ENCODE measurements around the gene PHACTR3. TPM values are rescaled to one million over a fixed set of nuclear protein-coding genes. Genes with fewer than 3 reads are reported as not detected.

The PHACTR3 gene
- total RNA-seq, 1 experiment from 2014 or later, result not detected

GRCh38 chr20:59668926-59669850 lies 64.8 kb downstream of the PHACTR3 start:
- no TSS peak for BruUV-seq (replicated peaks)
- H3K79me2 ChIP-seq (ENCODE audit: insufficient read depth, low read length), result no peaks in the 10 kb centered on the region
- H3K36me3 ChIP-seq (ENCODE audit: control insufficient read depth in 1 of 2, insufficient read depth in 2 of 2, low read length in 2 of 2), result no peaks in the 10 kb centered on the region
- DNase-seq (ENCODE audit: low read depth, low spot score), result no peak
- ATAC-seq, result no peak
- no peaks in the 10 kb centered on the region for H3K9me3 ChIP-seq (ENCODE audit: control insufficient read depth in 1 of 2, insufficient read depth in 1 of 2, low read depth in 1 of 2, low read length in 2 of 2)
- RAD21 ChIA-PET (ENCODE audit: low non-redundant PET in 1 of 2, low total read pairs in 2 of 2, uncharacterized antibody in 2 of 2, unreplicated experiment in 2 of 2), result no interaction called here
- H3K4me1 ChIP-seq (ENCODE audit: control insufficient read depth in 1 of 2, insufficient read depth in 2 of 2, low read length in 2 of 2), result no peaks in the 10 kb centered on the region
- no peak overlapping the region for H3K4me2 ChIP-seq (ENCODE audit: low read length)
- no peak overlapping the region for H3K9ac ChIP-seq (ENCODE audit: low read length)
- CTCF ChIA-PET, result no interaction called here
- H4K20me1 ChIP-seq (ENCODE audit: insufficient read depth), result no peaks in the 10 kb centered on the region
- POLR2A ChIA-PET, result no interaction called here
- no peak overlapping the region for H3K4me3 ChIP-seq (replicated peaks in 1 of 2; ENCODE audit: low read depth in 1 of 2, low read length in 2 of 2)
- intact Hi-C loops (cut with micrococcal nuclease), result no loop called here
- no peak for TF ChIP-seq CBX3 (IDR thresholded peaks at IDR 0.05; ENCODE audit: low read depth)
- TF ChIP-seq EGR1 (IDR thresholded peaks at IDR 0.05; ENCODE audit: low read depth), result no peak
- no peak for TF ChIP-seq FOSL1 (IDR thresholded peaks at IDR 0.05; ENCODE audit: low read depth)
- TF ChIP-seq SRF (IDR thresholded peaks at IDR 0.05; ENCODE audit: low read depth), result no peak
- no peak for TF ChIP-seq YY1 (IDR thresholded peaks at IDR 0.05; ENCODE audit: extremely low read depth, insufficient replicate concordance, low read depth, low read length)
- TF ChIP-seq ZFX (IDR thresholded peaks at IDR 0.05), result no peak
- no peak for TF ChIP-seq CEBPB (IDR thresholded peaks at IDR 0.05; ENCODE audit: low read depth)
- no peak for TF ChIP-seq SIN3A (IDR thresholded peaks at IDR 0.05; ENCODE audit: low read depth)
- H3K9me2 ChIP-seq (ENCODE audit: insufficient read depth), result no peaks in the 10 kb centered on the region
- no peak overlapping the region for H2AFZ ChIP-seq (ENCODE audit: low read depth, low read length, poor library complexity, severe bottlenecking)
- H3K27me3 ChIP-seq (ENCODE audit: insufficient read depth, low read length), result peaks cover 24% of the 10 kb centered on the region
- no peak overlapping the region for H3K27ac ChIP-seq (ENCODE audit: low read depth, low read length)

- ChIA-PET RAD21 (ENCODE audit: low non-redundant PET in 1 of 2, low total read pairs in 2 of 2, uncharacterized antibody in 2 of 2, unreplicated experiment in 2 of 2) (no interaction called here), CTCF (no interaction called here), POLR2A (no interaction called here)
- no peak overlapping the region for H3K4me3 ChIP-seq (replicated peaks in 1 of 2; ENCODE audit: low read depth in 1 of 2, low read length in 2 of 2)
- BruUV-seq (replicated peaks), result no TSS peak
- no peaks in the 10 kb centered on the region for H3K9me2 ChIP-seq (ENCODE audit: insufficient read depth)
- ATAC-seq (no peak), DNase-seq (ENCODE audit: low read depth, low spot score) (no peak)
- H2AFZ ChIP-seq (ENCODE audit: low read depth, low read length, poor library complexity, severe bottlenecking), result no peak overlapping the region
- H3K4me2 ChIP-seq (ENCODE audit: low read length), result no peak overlapping the region
- H3K27me3 ChIP-seq (ENCODE audit: insufficient read depth, low read length), result peaks cover 20% of the 10 kb centered on the region
- H3K4me1 ChIP-seq (ENCODE audit: control insufficient read depth in 1 of 2, insufficient read depth in 2 of 2, low read length in 2 of 2), result no peaks in the 10 kb centered on the region
- H3K9ac ChIP-seq (ENCODE audit: low read length), result no peak overlapping the region
- no peaks in the 10 kb centered on the region for H4K20me1 ChIP-seq (ENCODE audit: insufficient read depth)
- no peaks in the 10 kb centered on the region for H3K79me2 ChIP-seq (ENCODE audit: insufficient read depth, low read length)
- intact Hi-C loops (cut with micrococcal nuclease), result no loop called here
- no peaks in the 10 kb centered on the region for H3K9me3 ChIP-seq (ENCODE audit: control insufficient read depth in 1 of 2, insufficient read depth in 1 of 2, low read depth in 1 of 2, low read length in 2 of 2)
- no peak overlapping the region for H3K27ac ChIP-seq (ENCODE audit: low read depth, low read length)
- H3K36me3 ChIP-seq (ENCODE audit: control insufficient read depth in 1 of 2, insufficient read depth in 2 of 2, low read length in 2 of 2), result no peaks in the 10 kb centered on the region
- TF ChIP-seq POLR2A (IDR thresholded peaks at IDR 0.05; ENCODE audit: borderline replicate concordance, extremely low read depth, insufficient read depth, insufficient read length) (no peak), EZH2 (IDR thresholded peaks at IDR 0.05) (no peak), SIN3A (IDR thresholded peaks at IDR 0.05; ENCODE audit: low read depth) (no peak), EGR1 (IDR thresholded peaks at IDR 0.05; ENCODE audit: low read depth) (no peak), SRF (IDR thresholded peaks at IDR 0.05; ENCODE audit: low read depth) (no peak), CBX3 (IDR thresholded peaks at IDR 0.05; ENCODE audit: low read depth) (no peak), CEBPB (IDR thresholded peaks at IDR 0.05; ENCODE audit: low read depth) (no peak), JUND (IDR thresholded peaks at IDR 0.05) (no peak), ATF3 (IDR thresholded peaks at IDR 0.05) (no peak), POLR2AphosphoS5 (IDR thresholded peaks at IDR 0.05; ENCODE audit: low read depth, low read length) (no peak), ZNF274 (IDR thresholded peaks at IDR 0.05; ENCODE audit: low read depth, low read length) (no peak), SP1 (IDR thresholded peaks at IDR 0.05; ENCODE audit: low read depth) (no peak), TCF7L2 (IDR thresholded peaks at IDR 0.05; ENCODE audit: borderline replicate concordance, extremely low read depth, insufficient read depth, insufficient read length) (no peak), ZFX (IDR thresholded peaks at IDR 0.05) (no peak), YY1 (IDR thresholded peaks at IDR 0.05; ENCODE audit: extremely low read depth, insufficient replicate concordance, low read depth, low read length) (no peak)
- TF ChIP-seq, protein P1, sequence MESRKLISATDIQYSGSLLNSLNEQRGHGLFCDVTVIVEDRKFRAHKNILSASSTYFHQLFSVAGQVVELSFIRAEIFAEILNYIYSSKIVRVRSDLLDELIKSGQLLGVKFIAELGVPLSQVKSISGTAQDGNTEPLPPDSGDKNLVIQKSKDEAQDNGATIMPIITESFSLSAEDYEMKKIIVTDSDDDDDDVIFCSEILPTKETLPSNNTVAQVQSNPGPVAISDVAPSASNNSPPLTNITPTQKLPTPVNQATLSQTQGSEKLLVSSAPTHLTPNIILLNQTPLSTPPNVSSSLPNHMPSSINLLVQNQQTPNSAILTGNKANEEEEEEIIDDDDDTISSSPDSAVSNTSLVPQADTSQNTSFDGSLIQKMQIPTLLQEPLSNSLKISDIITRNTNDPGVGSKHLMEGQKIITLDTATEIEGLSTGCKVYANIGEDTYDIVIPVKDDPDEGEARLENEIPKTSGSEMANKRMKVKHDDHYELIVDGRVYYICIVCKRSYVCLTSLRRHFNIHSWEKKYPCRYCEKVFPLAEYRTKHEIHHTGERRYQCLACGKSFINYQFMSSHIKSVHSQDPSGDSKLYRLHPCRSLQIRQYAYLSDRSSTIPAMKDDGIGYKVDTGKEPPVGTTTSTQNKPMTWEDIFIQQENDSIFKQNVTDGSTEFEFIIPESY (IDR thresholded peaks at IDR 0.05; ENCODE audit: extremely low read depth, insufficient replicate concordance, low read length), result no peak
Measured at GRCh38 chr20:59670786-59671492, 66.6 kb downstream of the PHACTR3 start.

All from HCT116 (cell line).